SK-N-SH (cell line): ENCODE results near the gene ELFN2. TPM values are rescaled to one million over a fixed set of nuclear protein-coding genes. Genes with fewer than 3 reads are reported as not detected.

Experiments
- CTCF ChIA-PET: fragments of 300-600, 350-600 bp; formaldehyde crosslinking; extraction: SDS; loops from one replicate; lab custom pipeline; 2021; lab: Yijun Ruan, JAX
- POLR2A ChIA-PET: fragments of 350-600 bp; sonication (Branson Sonifier 250); formaldehyde crosslinking; extraction: SDS; loops from one replicate; lab custom pipeline; 2020; ENCODE audit warnings: antibody characterized with exemption, inconsistent platforms; lab: Yijun Ruan, JAX
- DNase-seq: peaks from one replicate; pipeline ENCODE4 v3.0.0; 2012
- H2AFZ ChIP-seq: fragments of 200-600 bp; sonication (generic); 2 replicates; pipeline ENCODE4 v1.8.1; 2016; ENCODE audit warnings: antibody characterized with exemption, mild to moderate bottlenecking, low read depth
- H3F3A ChIP-seq: fragments of 200-600 bp; sonication (generic); replicated peaks from 2 replicates; pipeline ENCODE3; 2016; ENCODE audit warnings: antibody characterized with exemption, mild to moderate bottlenecking; ENCODE audit not compliant: insufficient read depth
- H3K27ac ChIP-seq, 2 experiments: fragments of 200-500 bp in 1 of 2; fragments of 200-600 bp in 1 of 2; sonication (Bioruptor generic) in 1 of 2; sonication (generic), shearing (Covaris generic) in 1 of 2; 2 replicates each; pipeline versions ENCODE4 v1.5.1 to v1.6.1; 2014 to 2016; ENCODE audit warnings: low read depth in 2 of 2, inconsistent platforms in 1 of 2, low read length in 1 of 2, mild to moderate bottlenecking in 1 of 2, mixed read lengths in 1 of 2
- H3K27me3 ChIP-seq: fragments of 200-600 bp; sonication (generic), shearing (Covaris generic); 2 replicates; pipeline ENCODE4 v1.6.1; 2016; ENCODE audit warnings: mixed run types; ENCODE audit not compliant: insufficient read depth
- H3K36me3 ChIP-seq, 2 experiments: fragments of 200-500 bp in 1 of 2; fragments of 200-600 bp in 1 of 2; sonication (Bioruptor generic) in 1 of 2; sonication (generic) in 1 of 2; replicated peaks in 1 of 2; 2 replicates each; pipeline versions ENCODE3 to v1.5.1; 2014 to 2016; ENCODE audit warnings: low read length in 1 of 2, mild to moderate bottlenecking in 1 of 2; ENCODE audit not compliant: insufficient read depth in 2 of 2, control insufficient read depth in 1 of 2
- H3K4me1 ChIP-seq, 2 experiments: fragments of 200-500 bp in 1 of 2; fragments of 200-600 bp in 1 of 2; sonication (Bioruptor generic) in 1 of 2; sonication (generic), shearing (Covaris generic) in 1 of 2; 2 replicates each; pipeline versions ENCODE4 v1.5.1 to v1.6.1; 2014 to 2016; ENCODE audit warnings: low read depth in 1 of 2, low read length in 1 of 2, mixed run types in 1 of 2; ENCODE audit not compliant: insufficient read depth in 2 of 2, control insufficient read depth in 1 of 2
- H3K4me2 ChIP-seq: fragments of 200-600 bp; sonication (generic), shearing (Covaris generic); 2 replicates; pipeline ENCODE4 v1.6.1; 2017; ENCODE audit warnings: mixed run types
- H3K4me3 ChIP-seq, 2 experiments: fragments of 200-500 bp in 1 of 2; fragments of 200-600 bp in 1 of 2; sonication (Bioruptor generic) in 1 of 2; sonication (generic), shearing (Covaris generic) in 1 of 2; 2 replicates each; pipeline versions ENCODE4 v1.5.1 to v1.8.1; 2014 to 2016; ENCODE audit warnings: low read depth in 2 of 2, inconsistent platforms in 1 of 2, low read length in 1 of 2, mild to moderate bottlenecking in 1 of 2, mixed read lengths in 1 of 2, moderate library complexity in 1 of 2
- H3K79me2 ChIP-seq: fragments of 200-600 bp; sonication (generic); 2 replicates; pipeline ENCODE4 v1.8.1; 2017; ENCODE audit warnings: mild to moderate bottlenecking; ENCODE audit not compliant: insufficient read depth
- H3K9ac ChIP-seq: fragments of 200-600 bp; sonication (generic); 2 replicates; pipeline ENCODE4 v1.6.1; 2017; ENCODE audit warnings: mixed run types
- H3K9me2 ChIP-seq: fragments of 200-600 bp; sonication (generic); 2 replicates; pipeline ENCODE4 v1.6.1; 2017; ENCODE audit warnings: mixed run types
- H3K9me3 ChIP-seq: fragments of 200-600 bp; sonication (generic); 2 replicates; pipeline ENCODE4 v1.6.1; 2017; ENCODE audit warnings: mixed run types, mild to moderate bottlenecking, moderate library complexity
- H4K20me1 ChIP-seq: fragments of 200-600 bp; sonication (generic); 2 replicates; pipeline ENCODE4 v1.6.1; 2017; ENCODE audit warnings: mild to moderate bottlenecking, mixed run types; ENCODE audit not compliant: insufficient read depth
- CHD2 ChIP-seq: fragments of 150-350 bp; IDR thresholded peaks from 2 replicates; pipeline ENCODE4 v1.6.1; 2018; ENCODE audit warnings: low read length; ENCODE audit not compliant: partially characterized antibody
- CTCF ChIP-seq: fragments of 200-600 bp; sonication (generic); IDR thresholded peaks from 2 replicates; pipeline ENCODE4 v1.6.1; 2017; ENCODE audit warnings: antibody characterized with exemption, mild to moderate bottlenecking, moderate library complexity
- EP300 ChIP-seq, 2 experiments: IDR thresholded peaks; 2 replicates each; pipeline versions ENCODE4 v1.4.0 to v1.6.1; 2012; ENCODE audit warnings: borderline replicate concordance in 1 of 2, low read depth in 1 of 2, low read length in 1 of 2
- FOXJ3 ChIP-seq: sonication (generic); formaldehyde crosslinking; IDR thresholded peaks from 2 replicates; pipeline ENCODE4 v1.5.1; 2020; ENCODE audit warnings: mild to moderate bottlenecking, missing genetic modification reagents
- MAX ChIP-seq: IDR thresholded peaks from 2 replicates; pipeline ENCODE4 v1.4.0; 2012; ENCODE audit warnings: low read depth
- NFIC ChIP-seq: IDR thresholded peaks from 2 replicates; pipeline ENCODE4 v1.4.0; 2012; ENCODE audit warnings: borderline replicate concordance
- RAD21 ChIP-seq: IDR thresholded peaks from 2 replicates; pipeline ENCODE4 v1.6.1; 2012; ENCODE audit warnings: mild to moderate bottlenecking, low read length
- RCOR1 ChIP-seq: fragments of 150-350 bp; IDR thresholded peaks from 2 replicates; pipeline ENCODE4 v1.6.1; 2017; ENCODE audit warnings: antibody characterized with exemption, low read length
- RFX5 ChIP-seq: IDR thresholded peaks from 2 replicates; pipeline ENCODE4 v1.6.1; 2012; ENCODE audit warnings: mild to moderate bottlenecking, improper control_type of control experiment, low read length
- RXRA ChIP-seq: IDR thresholded peaks from 2 replicates; pipeline ENCODE4 v1.4.0; 2012; ENCODE audit warnings: low read depth, mild to moderate bottlenecking, borderline replicate concordance
- TCF12 ChIP-seq: IDR thresholded peaks from 2 replicates; pipeline ENCODE4 v1.4.0; 2012
- TEAD4 ChIP-seq: IDR thresholded peaks from 2 replicates; pipeline ENCODE4 v1.4.0; 2012; ENCODE audit warnings: mild to moderate bottlenecking, borderline replicate concordance; ENCODE audit not compliant: insufficient read depth
- ZBTB33 ChIP-seq: IDR thresholded peaks from 2 replicates; pipeline ENCODE4 v1.4.0; 2012; ENCODE audit warnings: low read depth, borderline replicate concordance
- WGBS: methylation state at CpG from one replicate; pipeline ENCODE4 v1.1.6; 2017; ENCODE audit warnings: low lambda C conversion rate; 5-methylcytosine and 5-hydroxymethylcytosine counted together
- polyA plus RNA-seq, 3 experiments: library from polyadenylated mRNA; depleted of rRNA; stranded (reverse); fragments of >200 nt; gene quantifications; 2 replicates each; pipeline ENCODE4 v1.2.3, GENCODE V29; 2012
- TF ChIP-seq, protein P1 (sequence below): fragments of 150-350 bp; IDR thresholded peaks from 2 replicates; pipeline ENCODE4 v1.6.1; 2016; ENCODE audit warnings: mild to moderate bottlenecking, low read depth, low read length

The ELFN2 gene
- polyA plus RNA-seq, 1 of the 3 experiments (the other 2 are of a cell fraction): 2.8 TPM

DNA sequence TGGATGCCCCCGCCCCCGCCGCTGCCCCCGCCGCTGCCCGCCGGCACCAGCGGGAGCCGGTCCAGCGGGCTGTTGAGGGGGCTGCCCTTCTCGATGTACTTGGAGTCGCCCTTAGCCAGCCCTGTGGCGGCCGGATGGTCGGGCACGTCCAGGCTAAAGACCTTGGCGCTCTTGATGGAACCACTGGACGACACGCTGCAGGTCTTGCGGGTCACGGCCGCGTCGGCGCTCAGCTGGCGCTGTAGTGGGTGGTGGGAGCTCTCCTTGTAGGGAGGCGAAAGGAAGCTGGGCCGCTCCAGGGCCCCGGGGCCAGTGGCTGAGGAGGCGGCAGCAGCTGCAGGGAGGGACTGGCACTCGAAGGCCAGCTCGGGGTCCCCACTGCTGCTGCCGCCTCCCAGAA is 53.8 kb downstream of the ELFN2 start:
- H3K36me3 ChIP-seq: no peaks in the 10 kb centered on the region
- H3K4me3 ChIP-seq: no peak overlapping the region
- H3K27me3 ChIP-seq: no peaks in the 10 kb centered on the region
- H3F3A ChIP-seq: no peaks in the 10 kb centered on the region
- TF ChIP-seq RXRA: no peak
- no peak for TF ChIP-seq TEAD4
- TF ChIP-seq, all 33 proteins: peak for 0
- Histone ChIP-seq H3K9me3 (no peaks in the 10 kb centered on the region), H3K9ac (no peak overlapping the region), H4K20me1 (no peaks in the 10 kb centered on the region), H3K4me1 (peaks cover 0 to 15% of the 10 kb centered on the region in 2 experiments; a peak in 1 of 4 replicates), H3K9me2 (no peaks in the 10 kb centered on the region), H2AFZ (no peak overlapping the region), H3K4me2 (no peak overlapping the region), H3K79me2 (no peaks in the 10 kb centered on the region), H3K27ac (no peak overlapping the region)
- CTCF ChIA-PET: interaction anchor here (1.7 kb wide), 1 partner anchor 9 kb away, joined by 5 read pairs; no protein-coding TSS in a partner anchor
- WGBS: 91% methylated on average over 30 of the region's 33 CpGs
- POLR2A ChIA-PET: no interaction called here
- no peak for DNase-seq

DNA sequence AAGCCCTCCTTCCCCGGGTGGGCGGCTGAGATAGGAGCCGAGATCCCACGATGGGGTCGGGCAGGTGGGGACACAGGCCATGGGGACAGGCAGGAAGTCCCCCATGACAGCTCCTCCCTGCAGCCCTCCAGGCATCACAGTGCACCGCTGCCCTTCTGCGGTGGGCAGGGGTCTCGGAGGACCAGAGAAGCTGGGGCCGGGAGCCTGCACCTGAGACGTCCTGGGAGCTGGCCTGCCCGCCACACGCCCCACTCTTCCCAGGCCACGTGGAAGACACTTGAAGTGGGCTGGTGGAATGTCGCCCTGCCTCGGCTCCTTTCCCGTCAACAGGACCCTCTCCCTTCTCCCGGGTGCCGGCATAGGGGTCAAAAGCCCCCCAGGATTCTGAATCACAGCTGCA is 55.4 kb downstream of the ELFN2 start:
- H2AFZ ChIP-seq: no peak overlapping the region
- DNase-seq: no peak
- H3K27me3 ChIP-seq: no peaks in the 10 kb centered on the region
- TF ChIP-seq TCF12 (no peak), ZBTB33 (no peak), MAX (no peak), RCOR1 (no peak), RFX5 (no peak), CTCF (no peak), CHD2 (no peak), RXRA (no peak), FOXJ3 (CRISPR knock-in tag) (no peak), RAD21 (no peak), EP300 (IDR thresholded peaks at IDR 0.05; ENCODE audit: borderline replicate concordance in 1 of 2, low read depth in 1 of 2, low read length in 1 of 2) (no peak), NFIC (no peak)
- TF ChIP-seq, protein P1, sequence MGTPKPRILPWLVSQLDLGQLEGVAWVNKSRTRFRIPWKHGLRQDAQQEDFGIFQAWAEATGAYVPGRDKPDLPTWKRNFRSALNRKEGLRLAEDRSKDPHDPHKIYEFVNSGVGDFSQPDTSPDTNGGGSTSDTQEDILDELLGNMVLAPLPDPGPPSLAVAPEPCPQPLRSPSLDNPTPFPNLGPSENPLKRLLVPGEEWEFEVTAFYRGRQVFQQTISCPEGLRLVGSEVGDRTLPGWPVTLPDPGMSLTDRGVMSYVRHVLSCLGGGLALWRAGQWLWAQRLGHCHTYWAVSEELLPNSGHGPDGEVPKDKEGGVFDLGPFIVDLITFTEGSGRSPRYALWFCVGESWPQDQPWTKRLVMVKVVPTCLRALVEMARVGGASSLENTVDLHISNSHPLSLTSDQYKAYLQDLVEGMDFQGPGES: no peak
- TF ChIP-seq, all 33 proteins: peak for 0
- no peak overlapping the region for H3K4me3 ChIP-seq
- H3F3A ChIP-seq: no peaks in the 10 kb centered on the region
- no peaks in the 10 kb centered on the region for H3K9me3 ChIP-seq
- no peak overlapping the region for H3K4me2 ChIP-seq
- no peak overlapping the region; a peak in 1 of 4 replicates for H3K27ac ChIP-seq
- H3K79me2 ChIP-seq: no peaks in the 10 kb centered on the region
- ChIA-PET CTCF (interaction anchor here (0.7 to 0.9 kb wide), 2 partner anchors 39 to 57 kb away, joined by 3 read pairs; no protein-coding TSS in a partner anchor), POLR2A (no interaction called here)
- no peaks in the 10 kb centered on the region for H3K36me3 ChIP-seq
- no CpG with 5 or more reads among the region's 18 CpGs for WGBS
- no peaks in the 10 kb centered on the region for H4K20me1 ChIP-seq
- H3K9me2 ChIP-seq: no peaks in the 10 kb centered on the region
- no peak overlapping the region for H3K9ac ChIP-seq
- H3K4me1 ChIP-seq: peaks cover 0 to 18% of the 10 kb centered on the region in 2 experiments; a peak in 1 of 4 replicates
